Measurements from ENCODE around the gene SAPCD2.

The SAPCD2 gene

GRCh38 chr9:137077010-137077747 lies 6.8 kb upstream of the SAPCD2 start, which contains the start of gene UAP1L1:
Gene UAP1L1 (plus strand): TSS chr9:137077517. CDS start chr9:137077533, 16 bp downstream.
- DNase-seq (ENCODE audit: low read depth), result no peak
- no peak for TF ChIP-seq CTCF (IDR thresholded peaks at IDR 0.05; ENCODE audit: low read depth, low read length, missing control alignments)
- H3K4me3 ChIP-seq (ENCODE audit: low read depth, low read length), result peak within 1 kb of the TSS; percentile 56
- in situ Hi-C loops (cut with HindIII; ENCODE audit: low sequenced_read_pairs), result no loop called here

GRCh38 chr9:137076636-137077009 lies 6.3 kb upstream of the SAPCD2 start:
- no peak for TF ChIP-seq CTCF (IDR thresholded peaks at IDR 0.05; ENCODE audit: low read depth, low read length, missing control alignments)
- H3K4me3 ChIP-seq (ENCODE audit: low read depth, low read length), result peak overlapping the region; percentile 56
- DNase-seq (ENCODE audit: low read depth), result no peak
- in situ Hi-C loops (cut with HindIII; ENCODE audit: low sequenced_read_pairs), result no loop called here

- no peak for DNase-seq (ENCODE audit: low read depth)
- H3K4me3 ChIP-seq (ENCODE audit: low read depth, low read length), result no peak overlapping the region
- in situ Hi-C loops (cut with HindIII; ENCODE audit: low sequenced_read_pairs), result no loop called here
- no peak for TF ChIP-seq CTCF (IDR thresholded peaks at IDR 0.05; ENCODE audit: low read depth, low read length, missing control alignments)
Observed at GRCh38 chr9:137075275-137075775, 5.0 kb upstream of the SAPCD2 start.

GRCh38 chr9:137074657-137075274 lies 4.4 kb upstream of the SAPCD2 start:
- no peak for DNase-seq (ENCODE audit: low read depth)
- TF ChIP-seq CTCF (IDR thresholded peaks at IDR 0.05; ENCODE audit: low read depth, low read length, missing control alignments), result no peak
- in situ Hi-C loops (cut with HindIII; ENCODE audit: low sequenced_read_pairs), result no loop called here
- H3K4me3 ChIP-seq (ENCODE audit: low read depth, low read length), result no peak overlapping the region

GRCh38 chr9:137073992-137074399 lies 3.6 kb upstream of the SAPCD2 start:
- no peak for TF ChIP-seq CTCF (IDR thresholded peaks at IDR 0.05; ENCODE audit: low read depth, low read length, missing control alignments)
- no peak for DNase-seq (ENCODE audit: low read depth)
- in situ Hi-C loops (cut with HindIII; ENCODE audit: low sequenced_read_pairs), result no loop called here
- no peak overlapping the region for H3K4me3 ChIP-seq (ENCODE audit: low read depth, low read length)

- in situ Hi-C loops (cut with HindIII; ENCODE audit: low sequenced_read_pairs), result no loop called here
- no peak for DNase-seq (ENCODE audit: low read depth)
- no peak overlapping the region for H3K4me3 ChIP-seq (ENCODE audit: low read depth, low read length)
- no peak for TF ChIP-seq CTCF (IDR thresholded peaks at IDR 0.05; ENCODE audit: low read depth, low read length, missing control alignments)
Observed at GRCh38 chr9:137071282-137071681, 925 bp upstream of the SAPCD2 start.

Measured in astrocyte of the cerebellum (primary cell).